ENCODE measurements around the gene CEACAM8.

The CEACAM8 gene

DNA sequence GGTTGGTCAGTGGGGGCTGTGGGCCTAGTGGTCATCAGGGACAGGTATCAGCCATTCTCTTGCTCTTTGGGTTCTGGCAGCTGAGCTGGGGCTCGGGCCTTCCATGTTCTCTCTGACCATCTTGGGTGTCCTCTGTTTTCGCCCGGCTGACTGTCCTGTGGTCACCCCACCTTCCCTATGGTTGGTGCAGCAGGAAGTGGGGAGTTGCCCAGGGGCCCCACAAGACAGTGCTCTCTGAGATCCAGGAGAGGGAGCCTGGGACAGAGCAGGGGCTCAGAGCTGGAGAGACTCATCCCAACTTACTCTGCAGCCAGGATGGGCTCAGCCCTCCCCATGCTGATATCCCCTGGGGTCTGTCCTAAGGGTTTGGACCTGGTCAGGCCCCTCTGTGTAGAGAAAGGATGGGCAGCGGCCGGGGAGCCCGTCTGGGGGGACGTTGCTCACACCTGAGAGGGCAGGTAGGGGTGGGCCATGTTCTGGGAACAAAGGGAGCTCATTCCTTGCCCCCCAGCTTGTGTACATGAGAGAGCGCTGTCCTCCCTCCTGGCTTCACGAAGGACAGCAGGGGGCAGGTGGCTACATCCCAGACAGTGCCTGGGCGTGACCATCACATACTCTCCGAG lies 937 bp upstream of the CEACAM8 start:
- Histone ChIP-seq H3K4me3 (ENCODE audit: low read depth, low read length) (no peak overlapping the region), H3K36me3 (ENCODE audit: control insufficient read depth in 2 of 2, insufficient read depth in 1 of 2, low read length in 2 of 2) (no peaks in the 10 kb centered on the region; a peak in 1 of 3 replicates), H3K9me3 (ENCODE audit: control insufficient read depth, insufficient read depth, low read depth, low read length) (no peaks in the 10 kb centered on the region; the same call in 1 of the 2 replicates), H3K27ac (ENCODE audit: extremely low read depth, low read depth, low read length) (no peak overlapping the region), H3K4me1 (ENCODE audit: control insufficient read depth, insufficient read depth, low read length) (no peaks in the 10 kb centered on the region)
- TF ChIP-seq PRDM10 (tag by site-specific recombination; IDR thresholded peaks at IDR 0.05), result no peak
- TF ChIP-seq ZNF621 (tag by site-specific recombination; IDR thresholded peaks at IDR 0.05), result no peak
- no peak for TF ChIP-seq GLI2 (tag by site-specific recombination; IDR thresholded peaks at IDR 0.05; ENCODE audit: borderline replicate concordance, low read depth)
- TF ChIP-seq ZBTB17 (tag by site-specific recombination; IDR thresholded peaks at IDR 0.05), result no peak
- TF ChIP-seq ZNF266 (tag by site-specific recombination; IDR thresholded peaks at IDR 0.05; ENCODE audit: low read depth), result no peak
- no peak for TF ChIP-seq ZNF416 (tag by site-specific recombination; IDR thresholded peaks at IDR 0.05)
- ChIA-PET POLR2A (no interaction called here), CTCF (interaction anchor here (0.7 to 4.5 kb wide), 32 partner anchors 8 to 197 kb away, joined by 3 to 80 read pairs (median 7); partner anchors contain the start of gene CEACAM1)

GRCh38 chr19:42589792-42590191 lies 4.9 kb downstream of the CEACAM8 start:
- no peaks in the 10 kb centered on the region for H3K9me3 ChIP-seq (ENCODE audit: control insufficient read depth, insufficient read depth, low read depth, low read length)
- CTCF ChIA-PET, result interaction anchor here (1.5 kb wide), 1 partner anchor 23 kb away, joined by 3 read pairs; no protein-coding TSS in a partner anchor
- H3K27ac ChIP-seq (ENCODE audit: extremely low read depth, low read depth, low read length), result no peak overlapping the region
- H3K4me3 ChIP-seq (ENCODE audit: low read depth, low read length), result no peak overlapping the region
- H3K36me3 ChIP-seq (ENCODE audit: control insufficient read depth in 2 of 2, insufficient read depth in 1 of 2, low read length in 2 of 2), result no peaks in the 10 kb centered on the region
- POLR2A ChIA-PET, result no interaction called here
- no peaks in the 10 kb centered on the region for H3K4me1 ChIP-seq (ENCODE audit: control insufficient read depth, insufficient read depth, low read length)
- no peak for TF ChIP-seq ZNF239 (tag by site-specific recombination; IDR thresholded peaks at IDR 0.05)
- TF ChIP-seq ZNF639 (tag by site-specific recombination; IDR thresholded peaks at IDR 0.05), result no peak
- no peak for TF ChIP-seq ZNF621 (tag by site-specific recombination; IDR thresholded peaks at IDR 0.05)
- TF ChIP-seq PRDM1 (tag by site-specific recombination; IDR thresholded peaks at IDR 0.05), result no peak

DNA sequence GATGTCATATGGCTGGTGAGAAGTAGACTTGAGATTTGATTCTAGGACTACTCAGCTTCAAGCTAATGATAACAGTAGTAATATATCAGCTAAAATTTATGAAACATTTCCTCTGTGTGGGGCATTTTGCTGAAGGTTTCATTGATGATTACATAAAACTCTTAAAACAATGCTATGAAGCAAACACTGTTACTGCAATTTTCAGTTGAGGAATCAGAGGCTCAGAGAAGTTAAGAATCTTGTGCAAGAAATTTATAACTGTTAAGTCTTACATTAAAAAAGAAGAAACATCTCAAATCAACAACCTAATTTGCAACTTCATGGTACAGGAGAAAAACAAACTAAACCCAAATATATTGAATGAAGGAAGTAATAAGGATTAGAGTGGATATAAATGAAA lies 10.3 kb downstream of the CEACAM8 start:
- no peaks in the 10 kb centered on the region for H3K9me3 ChIP-seq (ENCODE audit: control insufficient read depth, insufficient read depth, low read depth, low read length)
- H3K4me3 ChIP-seq (ENCODE audit: low read depth, low read length), result no peak overlapping the region
- H3K4me1 ChIP-seq (ENCODE audit: control insufficient read depth, insufficient read depth, low read length), result no peaks in the 10 kb centered on the region
- no peaks in the 10 kb centered on the region for H3K36me3 ChIP-seq (ENCODE audit: control insufficient read depth in 2 of 2, insufficient read depth in 1 of 2, low read length in 2 of 2)
- H3K27ac ChIP-seq (ENCODE audit: extremely low read depth, low read depth, low read length), result no peak overlapping the region
- ChIA-PET POLR2A (no interaction called here), CTCF (interaction anchor here (0.6 to 2.9 kb wide), 6 partner anchors 12 to 94 kb away, joined by 3 to 21 read pairs (median 4); no protein-coding TSS in a partner anchor)
- TF ChIP-seq ZBTB48 (tag by site-specific recombination; IDR thresholded peaks at IDR 0.05) (no peak), ZNF148 (tag by site-specific recombination; IDR thresholded peaks at IDR 0.05; ENCODE audit: borderline replicate concordance) (no peak), ZNF449 (tag by site-specific recombination; IDR thresholded peaks at IDR 0.05) (no peak), EGR2 (tag by site-specific recombination; IDR thresholded peaks at IDR 0.05; ENCODE audit: low read depth) (no peak)
- TF ChIP-seq, protein P1, sequence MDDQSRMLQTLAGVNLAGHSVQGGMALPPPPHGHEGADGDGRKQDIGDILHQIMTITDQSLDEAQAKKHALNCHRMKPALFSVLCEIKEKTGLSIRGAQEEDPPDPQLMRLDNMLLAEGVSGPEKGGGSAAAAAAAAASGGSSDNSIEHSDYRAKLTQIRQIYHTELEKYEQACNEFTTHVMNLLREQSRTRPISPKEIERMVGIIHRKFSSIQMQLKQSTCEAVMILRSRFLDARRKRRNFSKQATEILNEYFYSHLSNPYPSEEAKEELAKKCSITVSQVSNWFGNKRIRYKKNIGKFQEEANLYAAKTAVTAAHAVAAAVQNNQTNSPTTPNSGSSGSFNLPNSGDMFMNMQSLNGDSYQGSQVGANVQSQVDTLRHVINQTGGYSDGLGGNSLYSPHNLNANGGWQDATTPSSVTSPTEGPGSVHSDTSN (CRISPR knock-in tag; IDR thresholded peaks at IDR 0.05), result no peak
- TF ChIP-seq, protein P2, sequence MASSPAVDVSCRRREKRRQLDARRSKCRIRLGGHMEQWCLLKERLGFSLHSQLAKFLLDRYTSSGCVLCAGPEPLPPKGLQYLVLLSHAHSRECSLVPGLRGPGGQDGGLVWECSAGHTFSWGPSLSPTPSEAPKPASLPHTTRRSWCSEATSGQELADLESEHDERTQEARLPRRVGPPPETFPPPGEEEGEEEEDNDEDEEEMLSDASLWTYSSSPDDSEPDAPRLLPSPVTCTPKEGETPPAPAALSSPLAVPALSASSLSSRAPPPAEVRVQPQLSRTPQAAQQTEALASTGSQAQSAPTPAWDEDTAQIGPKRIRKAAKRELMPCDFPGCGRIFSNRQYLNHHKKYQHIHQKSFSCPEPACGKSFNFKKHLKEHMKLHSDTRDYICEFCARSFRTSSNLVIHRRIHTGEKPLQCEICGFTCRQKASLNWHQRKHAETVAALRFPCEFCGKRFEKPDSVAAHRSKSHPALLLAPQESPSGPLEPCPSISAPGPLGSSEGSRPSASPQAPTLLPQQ (tag by site-specific recombination; IDR thresholded peaks at IDR 0.05), result no peak

All from HEK293 (cell line).